HepG2 (cell line): ENCODE data around the gene RMRP. TPM values are rescaled to one million over a fixed set of nuclear protein-coding genes. Genes with fewer than 3 reads are reported as not detected.
A peak's percentile ranks its signal among the peaks of the same experiment; 100 is the strongest.

Experiments
- ATRX ChIP-seq: sonication (generic); formaldehyde crosslinking; IDR thresholded peaks from 2 replicates; pipeline ENCODE4 v1.4.0; 2020; ENCODE audit warnings: missing genetic modification reagents, borderline replicate concordance
- EZH2 ChIP-seq: conservative IDR thresholded peaks from 2 replicates; pipeline ENCODE4 v1.6.1; 2012; ENCODE audit warnings: mild to moderate bottlenecking, low read depth, low read length, moderate library complexity
- FLYWCH1 ChIP-seq: sonication (generic); formaldehyde crosslinking; IDR thresholded peaks from 2 replicates; pipeline ENCODE4 v1.8.1; 2023; ENCODE audit warnings: mild to moderate bottlenecking, missing genetic modification reagents
- GFI1 ChIP-seq: sonication (generic); formaldehyde crosslinking; IDR thresholded peaks from 2 replicates; pipeline ENCODE4 v1.5.0; 2020; ENCODE audit warnings: missing genetic modification reagents, mild to moderate bottlenecking, borderline replicate concordance
- GZF1 ChIP-seq: sonication (generic); formaldehyde crosslinking; IDR thresholded peaks from 2 replicates; pipeline ENCODE4 v1.5.1; 2020; ENCODE audit warnings: mild to moderate bottlenecking, missing genetic modification reagents
- MED13 ChIP-seq: sonication (generic); formaldehyde crosslinking; IDR thresholded peaks from 2 replicates; pipeline ENCODE4 v1.5.0; 2020; ENCODE audit warnings: missing genetic modification reagents
- MEIS2 ChIP-seq: sonication (generic); formaldehyde crosslinking; IDR thresholded peaks from 2 replicates; pipeline ENCODE4 v1.9.0; 2021; ENCODE audit warnings: mild to moderate bottlenecking, missing genetic modification reagents
- MIER2 ChIP-seq: IDR thresholded peaks from 2 replicates; pipeline ENCODE4 v1.6.1; 2016; ENCODE audit warnings: missing biosample characterization, missing genetic modification reagents
- MYC ChIP-seq: sonication (generic); formaldehyde crosslinking; IDR thresholded peaks from 2 replicates; pipeline ENCODE4 v1.9.0; 2021; ENCODE audit warnings: missing genetic modification reagents, borderline replicate concordance
- MZF1 ChIP-seq: sonication (generic); formaldehyde crosslinking; IDR thresholded peaks from 2 replicates; pipeline ENCODE4 v1.8.1; 2023; ENCODE audit warnings: mild to moderate bottlenecking, missing genetic modification reagents, borderline replicate concordance
- RBM22 ChIP-seq: fragments of 200-400 bp; formaldehyde crosslinking; optimal IDR thresholded peaks from 2 replicates; pipeline ENCODE3; 2017; ENCODE audit warnings: mild to moderate bottlenecking, low read length, moderate library complexity
- RFX3 ChIP-seq: IDR thresholded peaks from 2 replicates; pipeline ENCODE4 v1.6.1; 2016; ENCODE audit warnings: missing biosample characterization, missing genetic modification reagents
- RORA ChIP-seq: sonication (generic); formaldehyde crosslinking; IDR thresholded peaks from 2 replicates; pipeline ENCODE4 v1.5.0; 2020; ENCODE audit warnings: mild to moderate bottlenecking, missing genetic modification reagents, moderate library complexity
- ZBTB38 ChIP-seq: sonication (generic); formaldehyde crosslinking; IDR thresholded peaks from 2 replicates; pipeline ENCODE4 v1.5.1; 2020; ENCODE audit warnings: mild to moderate bottlenecking, missing genetic modification reagents
- ZNF101 ChIP-seq: sonication (generic); formaldehyde crosslinking; IDR thresholded peaks from 2 replicates; pipeline ENCODE4 v1.4.0; 2020; ENCODE audit warnings: mild to moderate bottlenecking, low read depth, missing genetic modification reagents, borderline replicate concordance
- ZNF160 ChIP-seq: sonication (generic); formaldehyde crosslinking; IDR thresholded peaks from 2 replicates; pipeline ENCODE4 v1.8.0; 2022; ENCODE audit warnings: mild to moderate bottlenecking, inconsistent platforms, missing genetic modification reagents
- ZNF17 ChIP-seq: sonication (generic); formaldehyde crosslinking; IDR thresholded peaks from 2 replicates; pipeline ENCODE4 v1.5.0; 2020; ENCODE audit warnings: mild to moderate bottlenecking, missing genetic modification reagents
- ZNF562 ChIP-seq: sonication (generic); formaldehyde crosslinking; IDR thresholded peaks from 2 replicates; pipeline ENCODE4 v1.8.0; 2022; ENCODE audit warnings: missing genetic modification reagents, borderline replicate concordance
- ZNF772 ChIP-seq: sonication (generic); formaldehyde crosslinking; IDR thresholded peaks from 2 replicates; pipeline ENCODE4 v1.5.0; 2020; ENCODE audit warnings: mild to moderate bottlenecking, missing genetic modification reagents
- ZNF790 ChIP-seq: sonication (generic); formaldehyde crosslinking; IDR thresholded peaks from 2 replicates; pipeline ENCODE4 v1.8.0; 2022; ENCODE audit warnings: missing genetic modification reagents, mild to moderate bottlenecking, borderline replicate concordance
- polyA plus RNA-seq, 8 experiments: library from polyadenylated mRNA; depleted of rRNA in 3 of 8; stranded (reverse) in 7 of 8; unstranded in 1 of 8; fragments of >200 nt; fragmentation: Illumina TruSeq in 4 of 8; extraction: Trizol in 4 of 8; gene quantifications; 2 replicates each; pipeline versions ENCODE4 v1.2.1 to v1.2.3, GENCODE V29; 2011 to 2016; ENCODE audit warnings: low read depth in 4 of 8, missing spikeins in 1 of 8, mixed read lengths in 1 of 8; ENCODE audit not compliant: insufficient read depth in 1 of 8
- total RNA-seq, 5 experiments: library from RNA; depleted of rRNA; stranded (reverse); fragments of >200 nt; fragmentation: Illumina TruSeq; extraction: Trizol; gene quantifications; 2 replicates each; pipeline ENCODE4 v1.2.3, GENCODE V29; 2016; ENCODE audit warnings: low read depth in 1 of 5
- TF ChIP-seq, protein P1 (sequence below): sonication (generic); formaldehyde crosslinking; IDR thresholded peaks from 2 replicates; pipeline ENCODE4 v1.4.0; 2020; ENCODE audit warnings: missing genetic modification reagents
- TF ChIP-seq, protein P2 (sequence below): sonication (generic); formaldehyde crosslinking; IDR thresholded peaks from 2 replicates; pipeline ENCODE4 v1.4.0; 2020; ENCODE audit warnings: missing genetic modification reagents
- TF ChIP-seq, protein P3 (sequence below): sonication (generic); formaldehyde crosslinking; IDR thresholded peaks from 2 replicates; pipeline ENCODE4 v1.4.0; 2020; ENCODE audit warnings: low read depth, mild to moderate bottlenecking, missing genetic modification reagents

RMRP gene
- total and polyA plus RNA-seq, 2 of the 13 experiments (the other 11 are each of a cell fraction or from before 2014, with no cell fraction given) = 51.4 to 4,025 TPM

DNA sequence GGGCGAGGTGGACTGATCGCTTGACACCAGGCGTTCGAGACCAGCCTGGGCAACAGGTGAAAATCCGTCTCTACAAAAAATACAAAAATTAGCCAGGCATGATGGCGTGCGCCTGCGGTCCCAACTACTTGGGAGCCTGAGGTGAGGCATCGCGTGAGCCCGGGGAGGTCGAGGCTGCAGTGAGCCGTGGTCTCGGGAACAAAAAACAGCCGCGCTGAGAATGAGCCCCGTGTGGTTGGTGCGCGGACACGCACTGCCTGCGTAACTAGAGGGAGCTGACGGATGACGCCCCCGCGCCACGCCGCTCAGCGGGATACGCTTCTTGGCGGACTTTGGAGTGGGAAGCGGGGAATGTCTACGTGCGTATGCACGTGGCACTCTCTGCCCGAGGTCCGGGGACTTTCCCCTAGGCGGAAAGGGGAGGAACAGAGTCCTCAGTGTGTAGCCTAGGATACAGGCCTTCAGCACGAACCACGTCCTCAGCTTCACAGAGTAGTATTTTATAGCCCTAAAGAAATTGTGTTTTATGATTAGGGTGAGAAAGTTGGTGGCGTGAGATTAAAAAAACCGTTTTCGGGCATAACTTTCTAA lies at the start of gene RMRP (continued):
- no peak for TF ChIP-seq MZF1
- TF ChIP-seq ZNF790 (CRISPR knock-in tag) = peak; percentile 97; the same call in 1 of the 2 replicates
- peak; percentile 96 for TF ChIP-seq ZNF160 (CRISPR knock-in tag)
- TF ChIP-seq MIER2 (CRISPR knock-in tag) = peak; percentile 72; the same call in 1 of the 2 replicates
- no peak for TF ChIP-seq ATRX
- no peak for TF ChIP-seq RORA (CRISPR knock-in tag)
- no peak for TF ChIP-seq ZNF101 (CRISPR knock-in tag)
- peak; percentile 99 for TF ChIP-seq ZNF772
- peak; percentile 67; the same call in 1 of the 2 replicates for TF ChIP-seq MED13 (CRISPR knock-in tag)
- TF ChIP-seq RFX3 (CRISPR knock-in tag) = peak; percentile 53
- TF ChIP-seq, protein P1, sequence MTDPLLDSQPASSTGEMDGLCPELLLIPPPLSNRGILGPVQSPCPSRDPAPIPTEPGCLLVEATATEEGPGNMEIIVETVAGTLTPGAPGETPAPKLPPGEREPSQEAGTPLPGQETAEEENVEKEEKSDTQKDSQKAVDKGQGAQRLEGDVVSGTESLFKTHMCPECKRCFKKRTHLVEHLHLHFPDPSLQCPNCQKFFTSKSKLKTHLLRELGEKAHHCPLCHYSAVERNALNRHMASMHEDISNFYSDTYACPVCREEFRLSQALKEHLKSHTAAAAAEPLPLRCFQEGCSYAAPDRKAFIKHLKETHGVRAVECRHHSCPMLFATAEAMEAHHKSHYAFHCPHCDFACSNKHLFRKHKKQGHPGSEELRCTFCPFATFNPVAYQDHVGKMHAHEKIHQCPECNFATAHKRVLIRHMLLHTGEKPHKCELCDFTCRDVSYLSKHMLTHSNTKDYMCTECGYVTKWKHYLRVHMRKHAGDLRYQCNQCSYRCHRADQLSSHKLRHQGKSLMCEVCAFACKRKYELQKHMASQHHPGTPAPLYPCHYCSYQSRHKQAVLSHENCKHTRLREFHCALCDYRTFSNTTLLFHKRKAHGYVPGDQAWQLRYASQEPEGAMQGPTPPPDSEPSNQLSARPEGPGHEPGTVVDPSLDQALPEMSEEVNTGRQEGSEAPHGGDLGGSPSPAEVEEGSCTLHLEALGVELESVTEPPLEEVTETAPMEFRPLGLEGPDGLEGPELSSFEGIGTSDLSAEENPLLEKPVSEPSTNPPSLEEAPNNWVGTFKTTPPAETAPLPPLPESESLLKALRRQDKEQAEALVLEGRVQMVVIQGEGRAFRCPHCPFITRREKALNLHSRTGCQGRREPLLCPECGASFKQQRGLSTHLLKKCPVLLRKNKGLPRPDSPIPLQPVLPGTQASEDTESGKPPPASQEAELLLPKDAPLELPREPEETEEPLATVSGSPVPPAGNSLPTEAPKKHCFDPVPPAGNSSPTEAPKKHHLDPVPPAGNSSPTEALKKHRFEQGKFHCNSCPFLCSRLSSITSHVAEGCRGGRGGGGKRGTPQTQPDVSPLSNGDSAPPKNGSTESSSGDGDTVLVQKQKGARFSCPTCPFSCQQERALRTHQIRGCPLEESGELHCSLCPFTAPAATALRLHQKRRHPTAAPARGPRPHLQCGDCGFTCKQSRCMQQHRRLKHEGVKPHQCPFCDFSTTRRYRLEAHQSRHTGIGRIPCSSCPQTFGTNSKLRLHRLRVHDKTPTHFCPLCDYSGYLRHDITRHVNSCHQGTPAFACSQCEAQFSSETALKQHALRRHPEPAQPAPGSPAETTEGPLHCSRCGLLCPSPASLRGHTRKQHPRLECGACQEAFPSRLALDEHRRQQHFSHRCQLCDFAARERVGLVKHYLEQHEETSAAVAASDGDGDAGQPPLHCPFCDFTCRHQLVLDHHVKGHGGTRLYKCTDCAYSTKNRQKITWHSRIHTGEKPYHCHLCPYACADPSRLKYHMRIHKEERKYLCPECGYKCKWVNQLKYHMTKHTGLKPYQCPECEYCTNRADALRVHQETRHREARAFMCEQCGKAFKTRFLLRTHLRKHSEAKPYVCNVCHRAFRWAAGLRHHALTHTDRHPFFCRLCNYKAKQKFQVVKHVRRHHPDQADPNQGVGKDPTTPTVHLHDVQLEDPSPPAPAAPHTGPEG (CRISPR knock-in tag) = peak; percentile 85
- TF ChIP-seq, protein P2, sequence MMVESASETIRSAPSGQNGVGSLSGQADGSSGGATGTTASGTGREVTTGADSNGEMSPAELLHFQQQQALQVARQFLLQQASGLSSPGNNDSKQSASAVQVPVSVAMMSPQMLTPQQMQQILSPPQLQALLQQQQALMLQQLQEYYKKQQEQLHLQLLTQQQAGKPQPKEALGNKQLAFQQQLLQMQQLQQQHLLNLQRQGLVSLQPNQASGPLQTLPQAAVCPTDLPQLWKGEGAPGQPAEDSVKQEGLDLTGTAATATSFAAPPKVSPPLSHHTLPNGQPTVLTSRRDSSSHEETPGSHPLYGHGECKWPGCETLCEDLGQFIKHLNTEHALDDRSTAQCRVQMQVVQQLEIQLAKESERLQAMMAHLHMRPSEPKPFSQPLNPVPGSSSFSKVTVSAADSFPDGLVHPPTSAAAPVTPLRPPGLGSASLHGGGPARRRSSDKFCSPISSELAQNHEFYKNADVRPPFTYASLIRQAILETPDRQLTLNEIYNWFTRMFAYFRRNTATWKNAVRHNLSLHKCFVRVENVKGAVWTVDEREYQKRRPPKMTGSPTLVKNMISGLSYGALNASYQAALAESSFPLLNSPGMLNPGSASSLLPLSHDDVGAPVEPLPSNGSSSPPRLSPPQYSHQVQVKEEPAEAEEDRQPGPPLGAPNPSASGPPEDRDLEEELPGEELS = peak; percentile 92
- TF ChIP-seq RBM22 = peak; percentile 66
- TF ChIP-seq ZNF17 (CRISPR knock-in tag) = no peak
- TF ChIP-seq ZBTB38 (CRISPR knock-in tag) = peak; percentile 93
- TF ChIP-seq MEIS2 (CRISPR knock-in tag) = peak; percentile 98
- peak; percentile 72; the same call in 1 of the 2 replicates for TF ChIP-seq GZF1 (CRISPR knock-in tag)
- no peak for TF ChIP-seq FLYWCH1 (CRISPR knock-in tag)
- TF ChIP-seq GFI1 = 0 out of 2 replicates have a peak, but pooled peaks have one; percentile 7
- TF ChIP-seq ZNF562 = no peak
- TF ChIP-seq MYC (CRISPR knock-in tag) = peak; percentile 99
- TF ChIP-seq, protein P3, sequence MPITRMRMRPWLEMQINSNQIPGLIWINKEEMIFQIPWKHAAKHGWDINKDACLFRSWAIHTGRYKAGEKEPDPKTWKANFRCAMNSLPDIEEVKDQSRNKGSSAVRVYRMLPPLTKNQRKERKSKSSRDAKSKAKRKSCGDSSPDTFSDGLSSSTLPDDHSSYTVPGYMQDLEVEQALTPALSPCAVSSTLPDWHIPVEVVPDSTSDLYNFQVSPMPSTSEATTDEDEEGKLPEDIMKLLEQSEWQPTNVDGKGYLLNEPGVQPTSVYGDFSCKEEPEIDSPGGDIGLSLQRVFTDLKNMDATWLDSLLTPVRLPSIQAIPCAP (CRISPR knock-in tag) = no peak
- TF ChIP-seq EZH2 = no peak
